ENCODE results near the gene INPP5A.

The INPP5A gene

GRCh38 chr10:132511121-132512051 is 26.2 kb upstream of the INPP5A start:
- no peaks in the 10 kb centered on the region for H3K36me3 ChIP-seq (replicated peaks)
- TF ChIP-seq CTCF (IDR thresholded peaks at IDR 0.05; ENCODE audit: low read depth, low read length, missing control alignments): no peak

GRCh38 chr10:132512052-132512442 is 25.5 kb upstream of the INPP5A start:
- DNase-seq: no peak
- TF ChIP-seq CTCF (IDR thresholded peaks at IDR 0.05; ENCODE audit: low read depth, low read length, missing control alignments): no peak
- in situ Hi-C loops (cut with HindIII; ENCODE audit: low pct_ligation_motif_present, low sequenced_read_pairs): no loop called here
- no peaks in the 10 kb centered on the region for H3K27me3 ChIP-seq (replicated peaks)
- no peaks in the 10 kb centered on the region for H3K36me3 ChIP-seq (replicated peaks)
- H3K4me3 ChIP-seq (ENCODE audit: low read depth, low read length): no peak overlapping the region
- no peak overlapping the region for H3K27ac ChIP-seq

More at GRCh38 chr10:132511121-132512051, 26.2 kb upstream of the INPP5A start:
- in situ Hi-C loops (cut with HindIII; ENCODE audit: low pct_ligation_motif_present, low sequenced_read_pairs): no loop called here
- Histone ChIP-seq H3K27me3 (replicated peaks) (no peaks in the 10 kb centered on the region), H3K27ac (no peak overlapping the region), H3K4me3 (ENCODE audit: low read depth, low read length) (no peak overlapping the region)
- DNase-seq: no peak

- no peak for DNase-seq
- no peak overlapping the region for H3K4me3 ChIP-seq (ENCODE audit: low read depth, low read length)
- in situ Hi-C loops (cut with HindIII; ENCODE audit: low pct_ligation_motif_present, low sequenced_read_pairs): no loop called here
- no peaks in the 10 kb centered on the region for H3K27me3 ChIP-seq (replicated peaks)
- H3K27ac ChIP-seq: no peak overlapping the region
- TF ChIP-seq CTCF (IDR thresholded peaks at IDR 0.05; ENCODE audit: low read depth, low read length, missing control alignments): no peak
- H3K36me3 ChIP-seq (replicated peaks): no peaks in the 10 kb centered on the region
Observed at GRCh38 chr10:132512693-132513345, 24.8 kb upstream of the INPP5A start.

GRCh38 chr10:132514821-132515520 is 22.6 kb upstream of the INPP5A start:
- no peak overlapping the region for H3K4me3 ChIP-seq (ENCODE audit: low read depth, low read length)
- no peak for TF ChIP-seq CTCF (IDR thresholded peaks at IDR 0.05; ENCODE audit: low read depth, low read length, missing control alignments)
- in situ Hi-C loops (cut with HindIII; ENCODE audit: low pct_ligation_motif_present, low sequenced_read_pairs): no loop called here
- DNase-seq: no peak
- no peaks in the 10 kb centered on the region for H3K36me3 ChIP-seq (replicated peaks)
- no peaks in the 10 kb centered on the region for H3K27me3 ChIP-seq (replicated peaks)
- H3K27ac ChIP-seq: no peak overlapping the region

- Histone ChIP-seq H3K27me3 (replicated peaks) (no peaks in the 10 kb centered on the region), H3K27ac (no peak overlapping the region), H3K36me3 (replicated peaks) (no peaks in the 10 kb centered on the region)
Observed at GRCh38 chr10:132515811-132516726, 21.5 kb upstream of the INPP5A start.

More at GRCh38 chr10:132515811-132516726, 21.5 kb upstream of the INPP5A start:
- no peak overlapping the region for H3K4me3 ChIP-seq (ENCODE audit: low read depth, low read length)
- no peak for TF ChIP-seq CTCF (IDR thresholded peaks at IDR 0.05; ENCODE audit: low read depth, low read length, missing control alignments)
- no peak for DNase-seq
- in situ Hi-C loops (cut with HindIII; ENCODE audit: low pct_ligation_motif_present, low sequenced_read_pairs): no loop called here
